ENCODE data around the gene NUFIP2. TPM values are rescaled to one million over a fixed set of nuclear protein-coding genes. Genes with fewer than 3 reads are reported as not detected.

Gene NUFIP2
- total and polyA plus RNA-seq, 10 of the 15 experiments (the other 5 are each of a cell fraction or from before 2014, with no cell fraction given): 3.7 to 32.3 (median 14.5) TPM

GRCh38 chr17:29293890-29294579 lies at the start of gene NUFIP2 (continued):
- peak; percentile 29 for TF ChIP-seq MEF2B (IDR thresholded peaks at IDR 0.05; ENCODE audit: partially characterized antibody, poor library complexity, severe bottlenecking)
- TF ChIP-seq ZBED1 (IDR thresholded peaks at IDR 0.05; ENCODE audit: borderline replicate concordance): peak; percentile 62; the same call in 1 of the 2 replicates
- 0 out of 2 replicates have a peak, but pooled peaks have one; percentile 33 for TF ChIP-seq STAT1 (conservative IDR thresholded peaks at IDR 0.05)
- peak; percentile 73 for TF ChIP-seq E2F8 (IDR thresholded peaks at IDR 0.05; ENCODE audit: low read depth, partially characterized antibody)
- peak; percentile 86; the same call in 1 of the 2 replicates for TF ChIP-seq TCF3 (IDR thresholded peaks at IDR 0.05; ENCODE audit: borderline replicate concordance, insufficient read depth, low read depth, low read length)
- peak; percentile 97 for TF ChIP-seq CREB1 (IDR thresholded peaks at IDR 0.05; ENCODE audit: low read depth)
- TF ChIP-seq HSF1 (IDR thresholded peaks at IDR 0.05; ENCODE audit: low read depth, low read length): no peak
